Fibroblast of lung (primary cell): Measurements from ENCODE around the gene TRIM32. TPM values are rescaled to one million over a fixed set of nuclear protein-coding genes. Genes with fewer than 3 reads are reported as not detected.
A peak's percentile ranks its signal among the peaks of the same experiment; 100 is the strongest.

Experiments
- DNase-seq, 2 donors: peaks; one replicate each; pipeline versions ENCODE4 v3.0.0 to v3.0.0-alpha.2; 2010; ENCODE audit warnings: low read depth in 2 of 2
- H2AFZ ChIP-seq: 2 replicates; pipeline ENCODE4 v1.5.1; 2012; ENCODE audit warnings: low read length, control low read depth, inconsistent platforms
- H3K27ac ChIP-seq: 2 replicates; pipeline ENCODE4 v1.5.1; 2011; ENCODE audit warnings: low read length, control low read depth; ENCODE audit not compliant: insufficient read depth
- H3K27me3 ChIP-seq: 2 replicates; pipeline ENCODE4 v1.5.1; 2011; ENCODE audit warnings: mild to moderate bottlenecking, low read length; ENCODE audit not compliant: control insufficient read depth, insufficient read depth
- H3K36me3 ChIP-seq: 2 replicates; pipeline ENCODE4 v1.5.1; 2011; ENCODE audit warnings: low read length; ENCODE audit not compliant: control insufficient read depth, insufficient read depth
- H3K4me1 ChIP-seq: 2 replicates; pipeline ENCODE4 v1.5.1; 2011; ENCODE audit warnings: low read length; ENCODE audit not compliant: control insufficient read depth, insufficient read depth; ENCODE audit errors: extremely low read depth
- H3K4me2 ChIP-seq: 2 replicates; pipeline ENCODE4 v1.5.1; 2011; ENCODE audit warnings: low read length, control low read depth; ENCODE audit not compliant: insufficient read depth; ENCODE audit errors: extremely low read depth
- H3K4me3 ChIP-seq, 4 experiments: fragments of 200-600 bp in 1 of 4; sonication (generic) in 1 of 4; replicated peaks in 1 of 4; 2 replicates each; pipeline ENCODE4 v1.5.1; 2011 to 2016; ENCODE audit warnings: low read length in 4 of 4, low read depth in 3 of 4, mild to moderate bottlenecking in 3 of 4, control low read depth in 2 of 4, inconsistent platforms in 1 of 4, mixed read lengths in 1 of 4; ENCODE audit not compliant: insufficient read depth in 1 of 4; ENCODE audit errors: control extremely low read depth in 1 of 4
- H3K79me2 ChIP-seq: 2 replicates; pipeline ENCODE4 v1.5.1; 2012; ENCODE audit warnings: mild to moderate bottlenecking, low read length, inconsistent platforms; ENCODE audit not compliant: control insufficient read depth, insufficient read depth
- H3K9ac ChIP-seq: 2 replicates; pipeline ENCODE4 v1.5.1; 2011; ENCODE audit warnings: mild to moderate bottlenecking, low read length, control low read depth; ENCODE audit not compliant: insufficient read depth
- H3K9me3 ChIP-seq: 2 replicates; pipeline ENCODE4 v1.5.1; 2012; ENCODE audit warnings: low read depth, low read length; ENCODE audit not compliant: control insufficient read depth, insufficient read depth
- H4K20me1 ChIP-seq: 2 replicates; pipeline ENCODE4 v1.5.1; 2011; ENCODE audit warnings: low read length; ENCODE audit not compliant: control insufficient read depth, insufficient read depth; ENCODE audit errors: extremely low read depth
- CTCF ChIP-seq, 2 donors: IDR thresholded peaks in 1 of 2; conservative IDR thresholded peaks in 1 of 2; 1 replicate in 1 of 2; 2 replicates in 1 of 2; pipeline ENCODE4 v1.5.1; 2011 to 2012; ENCODE audit warnings: low read length in 2 of 2, control low read depth in 1 of 2, inconsistent platforms in 1 of 2, low read depth in 1 of 2, mild to moderate bottlenecking in 1 of 2
- EZH2 ChIP-seq: IDR thresholded peaks from 2 replicates; pipeline ENCODE4 v1.5.1; 2012; ENCODE audit warnings: low read length, control low read depth, mild to moderate bottlenecking; ENCODE audit errors: missing control alignments
- polyA plus RNA-seq, 2 donors: library from polyadenylated mRNA; depleted of rRNA in 1 of 2; stranded (reverse) in 1 of 2; unstranded in 1 of 2; fragments of >200 nt; gene quantifications; 2 replicates each; pipeline ENCODE4 v1.2.1, GENCODE V29; 2011 to 2012; ENCODE audit warnings: missing spikeins in 1 of 2
- total RNA-seq: library from RNA; depleted of rRNA; stranded (reverse); fragments of >200 nt; gene quantifications from 2 replicates; pipeline ENCODE4 v1.2.1, GENCODE V29; 2014

Gene TRIM32
- total and polyA plus RNA-seq, 2 donors (not counting 1 experiment from before 2014, with no cell fraction given), result 18.9 to 23.8 TPM

GRCh38 chr9:116646661-116647514, 40.2 kb upstream of the TRIM32 start:
- Histone ChIP-seq H3K27ac (no peak overlapping the region), H3K9me3 (no peaks in the 10 kb centered on the region), H3K36me3 (no peaks in the 10 kb centered on the region), H4K20me1 (no peaks in the 10 kb centered on the region), H3K9ac (no peak overlapping the region), H3K4me1 (peaks cover 5% of the 10 kb centered on the region), H2AFZ (no peak overlapping the region), H3K4me3 (no peak overlapping the region), H3K27me3 (no peaks in the 10 kb centered on the region), H3K79me2 (no peaks in the 10 kb centered on the region), H3K4me2 (no peak overlapping the region)
- DNase-seq, result peak; percentile 58 to 65
- TF ChIP-seq EZH2, result no peak
- peak; percentile 60 to 65 for TF ChIP-seq CTCF (conservative IDR thresholded peaks at IDR 0.05 in 1 of 2, IDR thresholded peaks at IDR 0.05 in 1 of 2; ENCODE audit: low read depth in 1 of 2, low read length in 2 of 2)

DNA sequence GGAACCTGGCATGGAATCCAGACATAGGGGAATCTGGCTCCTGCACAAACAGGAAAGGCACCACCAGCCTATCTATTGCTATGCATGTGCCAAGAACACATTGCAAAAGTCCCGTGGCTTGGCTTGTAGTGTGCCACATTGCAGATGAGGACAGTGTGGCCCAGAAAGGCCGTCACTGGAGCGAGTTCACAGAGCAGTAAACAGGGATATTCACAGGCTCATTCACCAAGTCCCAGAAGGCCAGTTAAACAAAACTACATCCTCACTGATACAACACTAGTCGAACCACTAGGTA, 39.6 kb upstream of the TRIM32 start:
- no peaks in the 10 kb centered on the region for H3K79me2 ChIP-seq
- no peaks in the 10 kb centered on the region for H3K27me3 ChIP-seq
- TF ChIP-seq CTCF (conservative IDR thresholded peaks at IDR 0.05 in 1 of 2, IDR thresholded peaks at IDR 0.05 in 1 of 2; ENCODE audit: low read depth in 1 of 2, low read length in 2 of 2) (peak in 1 of 2 donors; percentile 8), EZH2 (no peak)
- no peak overlapping the region for H3K27ac ChIP-seq
- DNase-seq, result no peak
- no peak overlapping the region for H3K4me2 ChIP-seq
- no peak overlapping the region for H2AFZ ChIP-seq
- H4K20me1 ChIP-seq, result no peaks in the 10 kb centered on the region
- no peaks in the 10 kb centered on the region for H3K9me3 ChIP-seq
- no peaks in the 10 kb centered on the region for H3K36me3 ChIP-seq
- no peak overlapping the region for H3K4me3 ChIP-seq
- no peak overlapping the region for H3K9ac ChIP-seq
- H3K4me1 ChIP-seq, result peaks cover 5% of the 10 kb centered on the region

DNA sequence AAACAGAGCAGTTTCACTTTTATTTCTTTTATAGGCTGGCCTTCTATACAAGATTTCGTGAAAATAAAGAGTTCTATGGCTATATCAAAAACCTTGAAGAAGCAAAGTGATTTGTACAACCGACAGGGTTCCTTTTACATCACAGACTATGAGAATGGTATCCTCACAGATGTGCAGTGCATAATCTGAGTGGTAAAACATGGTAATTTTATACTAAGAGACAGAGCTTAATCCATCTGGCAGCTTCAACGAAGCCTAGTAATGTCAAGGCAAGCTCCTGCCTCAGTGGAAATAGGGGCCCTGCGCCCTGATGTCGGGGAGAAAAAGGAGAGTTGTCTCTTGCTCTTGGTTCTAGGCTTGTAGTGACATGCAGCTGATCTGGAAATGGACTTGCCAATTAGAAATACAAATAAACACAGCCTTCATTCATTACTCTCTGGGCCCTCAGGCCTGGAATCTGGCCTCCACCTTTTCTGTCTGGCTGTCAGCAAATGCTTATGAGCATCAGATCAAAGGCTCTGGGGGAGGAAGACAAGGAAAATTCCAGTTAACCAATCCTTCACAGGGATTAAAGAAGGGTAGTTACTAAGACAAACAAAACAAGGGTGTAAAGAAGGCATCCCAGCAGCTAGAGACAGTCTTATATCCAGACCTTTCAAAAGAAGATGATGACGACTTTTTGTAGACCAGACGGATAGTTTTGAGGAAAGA, 33.6 kb upstream of the TRIM32 start:
- no peak for DNase-seq
- H3K27ac ChIP-seq, result no peak overlapping the region
- H3K4me1 ChIP-seq, result no peaks in the 10 kb centered on the region
- no peaks in the 10 kb centered on the region for H4K20me1 ChIP-seq
- H3K27me3 ChIP-seq, result no peaks in the 10 kb centered on the region
- no peak overlapping the region for H3K4me3 ChIP-seq
- H3K79me2 ChIP-seq, result no peaks in the 10 kb centered on the region
- H3K9me3 ChIP-seq, result no peaks in the 10 kb centered on the region
- H3K36me3 ChIP-seq, result no peaks in the 10 kb centered on the region
- no peak overlapping the region for H2AFZ ChIP-seq
- no peak overlapping the region for H3K9ac ChIP-seq
- TF ChIP-seq EZH2 (no peak), CTCF (conservative IDR thresholded peaks at IDR 0.05 in 1 of 2, IDR thresholded peaks at IDR 0.05 in 1 of 2; ENCODE audit: low read depth in 1 of 2, low read length in 2 of 2) (no peak)
- no peak overlapping the region for H3K4me2 ChIP-seq
